HL-60/S4 treated with phorbol 12-myristate 13-acetate at 8.2 ng/mL for 4 days and 3 days (cell line): Measurements from ENCODE around the gene DIS3L2.

ENCODE experiments used
- in situ Hi-C: fragments of 300-500 bp; cut with MboI; formaldehyde crosslinking; loops from 2 replicates; pipeline ENCODE4 v1.15.0; 2022; ENCODE audit warnings: low sequenced_read_pairs

DIS3L2 gene, protein sequence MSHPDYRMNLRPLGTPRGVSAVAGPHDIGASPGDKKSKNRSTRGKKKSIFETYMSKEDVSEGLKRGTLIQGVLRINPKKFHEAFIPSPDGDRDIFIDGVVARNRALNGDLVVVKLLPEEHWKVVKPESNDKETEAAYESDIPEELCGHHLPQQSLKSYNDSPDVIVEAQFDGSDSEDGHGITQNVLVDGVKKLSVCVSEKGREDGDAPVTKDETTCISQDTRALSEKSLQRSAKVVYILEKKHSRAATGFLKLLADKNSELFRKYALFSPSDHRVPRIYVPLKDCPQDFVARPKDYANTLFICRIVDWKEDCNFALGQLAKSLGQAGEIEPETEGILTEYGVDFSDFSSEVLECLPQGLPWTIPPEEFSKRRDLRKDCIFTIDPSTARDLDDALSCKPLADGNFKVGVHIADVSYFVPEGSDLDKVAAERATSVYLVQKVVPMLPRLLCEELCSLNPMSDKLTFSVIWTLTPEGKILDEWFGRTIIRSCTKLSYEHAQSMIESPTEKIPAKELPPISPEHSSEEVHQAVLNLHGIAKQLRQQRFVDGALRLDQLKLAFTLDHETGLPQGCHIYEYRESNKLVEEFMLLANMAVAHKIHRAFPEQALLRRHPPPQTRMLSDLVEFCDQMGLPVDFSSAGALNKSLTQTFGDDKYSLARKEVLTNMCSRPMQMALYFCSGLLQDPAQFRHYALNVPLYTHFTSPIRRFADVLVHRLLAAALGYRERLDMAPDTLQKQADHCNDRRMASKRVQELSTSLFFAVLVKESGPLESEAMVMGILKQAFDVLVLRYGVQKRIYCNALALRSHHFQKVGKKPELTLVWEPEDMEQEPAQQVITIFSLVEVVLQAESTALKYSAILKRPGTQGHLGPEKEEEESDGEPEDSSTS

GRCh38 chr2:231961349-231962166 lies at the start of gene DIS3L2:
Gene DIS3L2 (plus strand): TSS chr2:231961713. CDS start chr2:232014928, 53,215 bp downstream.
- in situ Hi-C loops, result no loop called here

- in situ Hi-C loops, result loop anchor here (25.0 kb wide), 2 partner anchors 398 to 523 kb away; no protein-coding TSS in a partner anchor
Measured at GRCh38 chr2:231914077-231914690, 47.3 kb upstream of the DIS3L2 start.

GRCh38 chr2:231917280-231918066 lies 44.0 kb upstream of the DIS3L2 start:
- in situ Hi-C loops, result loop anchor here (25.0 kb wide), 2 partner anchors 395 to 520 kb away; no protein-coding TSS in a partner anchor

GRCh38 chr2:231918501-231919330 lies 42.8 kb upstream of the DIS3L2 start:
- in situ Hi-C loops, result loop anchor here (25.0 kb wide), 2 partner anchors 394 to 519 kb away; no protein-coding TSS in a partner anchor

DNA sequence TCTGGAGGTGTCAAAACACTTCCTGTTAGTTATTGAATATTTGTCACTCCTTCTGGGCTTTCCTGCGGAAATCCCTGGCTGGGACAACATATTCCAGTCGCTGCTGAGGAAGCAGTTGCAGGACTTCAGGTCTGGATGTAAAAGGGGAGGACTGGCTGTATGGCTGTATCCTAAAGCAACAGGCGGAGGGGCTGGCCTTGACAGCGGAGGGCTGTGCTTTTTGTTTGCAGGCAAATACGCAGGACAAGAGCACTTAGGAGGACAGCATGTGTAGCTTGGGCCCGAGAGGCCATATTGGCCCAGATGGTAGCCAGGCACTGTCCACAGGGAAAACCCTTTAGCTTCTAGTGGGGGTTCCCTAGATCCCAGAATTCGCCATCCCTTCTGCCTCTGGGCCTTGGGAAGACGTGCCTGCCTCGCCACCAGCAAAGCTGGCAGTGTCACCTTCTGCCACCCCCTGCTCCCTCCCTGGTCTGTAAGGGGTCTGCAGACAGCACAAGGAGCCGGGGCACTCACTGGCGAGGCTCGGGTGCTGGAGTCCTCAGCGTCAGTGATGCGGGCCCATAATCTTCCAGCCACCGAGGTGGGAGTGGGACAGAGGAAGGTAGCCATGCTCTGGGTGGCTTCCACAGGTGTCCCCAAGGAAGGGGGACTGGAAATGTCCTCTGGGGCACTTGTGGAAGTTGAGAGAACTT lies 42.0 kb upstream of the DIS3L2 start:
- in situ Hi-C loops, result loop anchor here (25.0 kb wide), 2 partner anchors 393 to 518 kb away; no protein-coding TSS in a partner anchor

- in situ Hi-C loops, result loop anchor here (25.0 kb wide), 2 partner anchors 392 to 517 kb away; no protein-coding TSS in a partner anchor
Measured at GRCh38 chr2:231920366-231920765, 41.1 kb upstream of the DIS3L2 start.

GRCh38 chr2:231920795-231921194 lies 40.7 kb upstream of the DIS3L2 start:
- in situ Hi-C loops, result loop anchor here (25.0 kb wide), 2 partner anchors 392 to 517 kb away; no protein-coding TSS in a partner anchor

DNA sequence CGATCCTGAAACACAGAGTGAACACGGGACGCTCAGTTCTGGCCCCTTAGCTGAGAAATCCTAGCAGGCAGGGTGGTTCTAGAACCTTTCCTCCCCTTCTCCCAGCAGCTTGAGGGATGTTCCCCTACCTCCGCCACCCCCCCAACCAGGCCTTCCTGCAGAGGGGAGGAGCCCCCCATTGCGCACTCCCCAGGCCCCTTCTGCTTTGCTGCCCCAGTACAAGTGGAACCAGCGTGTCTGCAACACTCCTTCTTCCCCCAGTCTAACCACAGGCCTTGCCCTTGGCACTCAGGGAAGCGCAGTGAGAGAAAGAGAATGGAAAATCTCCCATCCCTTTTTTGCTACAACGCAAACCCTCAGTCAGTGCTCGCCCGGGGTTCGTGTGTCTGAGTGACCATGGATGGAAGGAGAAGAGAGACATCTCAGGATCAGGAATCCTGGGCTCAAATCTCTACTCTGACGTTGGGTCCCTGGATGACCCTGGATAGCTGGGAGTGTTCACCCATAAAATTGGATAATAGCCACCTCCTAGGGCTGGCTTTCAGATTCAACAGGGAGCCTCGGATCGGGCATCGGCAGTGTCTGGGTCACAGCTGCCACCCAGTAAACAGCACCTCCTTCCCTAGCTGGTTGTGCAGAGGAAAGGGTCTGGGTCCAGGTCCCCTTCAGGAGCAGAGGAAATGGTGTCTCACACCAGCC lies 39.1 kb upstream of the DIS3L2 start:
- in situ Hi-C loops, result loop anchor here (25.0 kb wide), 2 partner anchors 390 to 515 kb away; no protein-coding TSS in a partner anchor

- in situ Hi-C loops, result loop anchor here (25.0 kb wide), 2 partner anchors 389 to 514 kb away; no protein-coding TSS in a partner anchor
Measured at GRCh38 chr2:231923010-231923344, 38.5 kb upstream of the DIS3L2 start.

GRCh38 chr2:231923951-231924888 lies 37.3 kb upstream of the DIS3L2 start:
- in situ Hi-C loops, result loop anchor here (25.0 kb wide), 2 partner anchors 388 to 513 kb away; no protein-coding TSS in a partner anchor

GRCh38 chr2:231924889-231925275 lies 36.6 kb upstream of the DIS3L2 start:
- in situ Hi-C loops, result loop anchor here (25.0 kb wide), 3 partner anchors 212 to 512 kb away; no protein-coding TSS in a partner anchor

- in situ Hi-C loops, result loop anchor here (25.0 kb wide), 1 partner anchor 212 kb away; no protein-coding TSS in a partner anchor
Measured at GRCh38 chr2:231925303-231926179, 36.0 kb upstream of the DIS3L2 start.

- in situ Hi-C loops, result loop anchor here (25.0 kb wide), 1 partner anchor 211 kb away; no protein-coding TSS in a partner anchor
Measured at GRCh38 chr2:231926180-231926741, 35.3 kb upstream of the DIS3L2 start, which contains the start of gene NPPC. Gene NPPC (minus strand): TSS chr2:231926396. CDS start chr2:231926249, 147 bp downstream.
